T-cell (primary cell): ENCODE results near the gene C1orf21. TPM values are rescaled to one million over a fixed set of nuclear protein-coding genes. Genes with fewer than 3 reads are reported as not detected.

Experiments used
- ATAC-seq, 4 experiments: fragments of 200-7000 bp in 3 of 4; fragments of 150-1000 bp in 1 of 4; cut with Tn5 transposase; replicated peaks in 1 of 4; 1 replicate in 3 of 4; 2 replicates in 1 of 4; pipeline ENCODE4 v1.10.0; 2021; ENCODE audit warnings: moderate library complexity in 3 of 4, mild to moderate bottlenecking in 2 of 4, moderate number of reproducible peaks in 1 of 4
- CTCF ChIA-PET, 2 donors: fragments of 300-600 bp; sonication (Branson Sonifier 250); formaldehyde crosslinking; loops; one replicate each; lab custom pipeline; 2022; ENCODE audit warnings: antibody characterized with exemption in 2 of 2; lab: Charles Lee
- POLR2A ChIA-PET, 2 donors: fragments of 300-600 bp; sonication (Branson Sonifier 250); formaldehyde crosslinking; loops; one replicate each; lab custom pipeline; 2022; ENCODE audit warnings: antibody characterized with exemption in 2 of 2; lab: Charles Lee
- DNase-seq, 35 experiments: peaks; one replicate each; pipeline versions ENCODE4 v3.0.0 to v3.0.0-alpha.2; 2013 to 2023
- H3K27ac ChIP-seq: one replicate; pipeline ENCODE4 v1.5.1; 2013; ENCODE audit warnings: low read length
- H3K27me3 ChIP-seq, 2 experiments: replicated peaks in 1 of 2; 1 replicate in 1 of 2; 2 replicates in 1 of 2; pipeline versions ENCODE4 v1.6.1 to v1.7.0; 2013; ENCODE audit warnings: low read length in 1 of 2, mixed read lengths in 1 of 2; ENCODE audit not compliant: control insufficient read depth in 2 of 2, insufficient read depth in 2 of 2; ENCODE audit errors: extremely low read depth in 1 of 2
- H3K36me3 ChIP-seq, 2 donors: 1 replicate in 1 of 2; 2 replicates in 1 of 2; pipeline versions ENCODE4 v1.6.1 to v1.7.0; 2013; ENCODE audit warnings: low read length in 1 of 2; ENCODE audit not compliant: control insufficient read depth in 2 of 2, insufficient read depth in 1 of 2; ENCODE audit errors: extremely low read depth in 1 of 2
- H3K4me1 ChIP-seq, 2 experiments: 1 replicate in 1 of 2; 2 replicates in 1 of 2; pipeline versions ENCODE4 v1.6.1 to v1.7.0; 2013; ENCODE audit warnings: low read length in 2 of 2, mixed read lengths in 1 of 2; ENCODE audit not compliant: insufficient read depth in 2 of 2, control insufficient read depth in 1 of 2; ENCODE audit errors: extremely low read depth in 1 of 2
- H3K4me3 ChIP-seq, 2 donors: 1 replicate in 1 of 2; 2 replicates in 1 of 2; pipeline versions ENCODE4 v1.5.1 to v1.7.0; 2013; ENCODE audit warnings: mild to moderate bottlenecking in 2 of 2, low read length in 1 of 2, moderate library complexity in 1 of 2; ENCODE audit not compliant: control insufficient read depth in 1 of 2; ENCODE audit errors: extremely low read depth in 1 of 2
- H3K9me3 ChIP-seq: 2 replicates; pipeline ENCODE4 v1.7.0; 2013
- H3K27ac Mint-ChIP-seq, 2 donors: one replicate each; pipeline ENCODE4 v1.8.0; 2020 to 2021; ENCODE audit warnings: mild to moderate bottlenecking in 2 of 2, mixed read lengths in 2 of 2
- H3K27me3 Mint-ChIP-seq, 2 donors: one replicate each; pipeline ENCODE4 v1.8.0; 2021 to 2022; ENCODE audit warnings: mixed read lengths in 2 of 2
- H3K36me3 Mint-ChIP-seq: one replicate; pipeline ENCODE4 v1.8.0; 2021; ENCODE audit warnings: mixed read lengths
- H3K4me1 Mint-ChIP-seq, 3 donors: one replicate each; pipeline ENCODE4 v1.8.0; 2020 to 2022; ENCODE audit warnings: mixed read lengths in 3 of 3, mild to moderate bottlenecking in 1 of 3
- H3K4me3 Mint-ChIP-seq, 3 donors: one replicate each; pipeline ENCODE4 v1.8.0; 2020 to 2022; ENCODE audit warnings: mild to moderate bottlenecking in 3 of 3, mixed read lengths in 3 of 3, moderate library complexity in 3 of 3
- H3K9me3 Mint-ChIP-seq, 3 donors: one replicate each; pipeline ENCODE4 v1.8.0; 2020 to 2022; ENCODE audit warnings: mixed read lengths in 3 of 3
- WGBS: methylation state at CpG from one replicate; pipeline ENCODE4 v1.1.5; 2013; ENCODE audit warnings: missing lambda C conversion rate; ENCODE audit not compliant: insufficient coverage; 5-methylcytosine and 5-hydroxymethylcytosine counted together
- total RNA-seq, 35 experiments: library from RNA in 6 of 35; stranded (reverse) in 6 of 35; fragments of 120-200 nt in 1 of 35; gene quantifications; one replicate each; pipeline versions ENCODE4 v1.2.1 to v1.2.4 and lab custom pipeline; 2013 to 2026

C1orf21 gene
- total RNA-seq, 5 donors from 2014 or later (not counting 1 experiment from before 2014, with no cell fraction given), result 1.4 to 17.2 (median 5.9) TPM

- POLR2A ChIA-PET, result no interaction called here
- Mint-ChIP-seq H3K4me3 (no peak overlapping the region), H3K9me3 (no peaks in the 10 kb centered on the region), H3K36me3 (no peaks in the 10 kb centered on the region), H3K27ac (no peak overlapping the region), H3K4me1 (no peaks in the 10 kb centered on the region), H3K27me3 (peaks cover 17 to 20% of the 10 kb centered on the region in 2 donors)
- no peaks in the 10 kb centered on the region for H3K4me1 ChIP-seq
- DNase-seq (no peak), ATAC-seq (no peak)
- WGBS, result 60% methylated on average over 2 of the region's 2 CpGs
- no peak overlapping the region for H3K4me3 ChIP-seq
- H3K27me3 ChIP-seq, result no peaks in the 10 kb centered on the region
- no peaks in the 10 kb centered on the region for H3K36me3 ChIP-seq
- H3K9me3 ChIP-seq, result no peaks in the 10 kb centered on the region
- CTCF ChIA-PET, result no interaction called here
- no peak overlapping the region for H3K27ac ChIP-seq
Observed at GRCh38 chr1:184354719-184355118, 32.1 kb upstream of the C1orf21 start.

GRCh38 chr1:184356891-184357290 lies 29.9 kb upstream of the C1orf21 start:
- no peaks in the 10 kb centered on the region for H3K4me1 Mint-ChIP-seq
- H3K9me3 Mint-ChIP-seq, result no peaks in the 10 kb centered on the region
- Histone ChIP-seq H3K4me1 (no peaks in the 10 kb centered on the region), H3K4me3 (no peak overlapping the region), H3K9me3 (no peaks in the 10 kb centered on the region), H3K27ac (no peak overlapping the region), H3K36me3 (no peaks in the 10 kb centered on the region), H3K27me3 (no peaks in the 10 kb centered on the region)
- peaks cover 20 to 29% of the 10 kb centered on the region in 2 donors for H3K27me3 Mint-ChIP-seq
- no peak for DNase-seq
- no peak for ATAC-seq
- WGBS, result 100% methylated on average over 1 of the region's 2 CpGs
- POLR2A ChIA-PET, result no interaction called here
- H3K36me3 Mint-ChIP-seq, result no peaks in the 10 kb centered on the region
- CTCF ChIA-PET, result no interaction called here
- H3K27ac Mint-ChIP-seq, result no peak overlapping the region
- no peak overlapping the region for H3K4me3 Mint-ChIP-seq

GRCh38 chr1:184358256-184358655 lies 28.6 kb upstream of the C1orf21 start:
- H3K27me3 ChIP-seq, result no peaks in the 10 kb centered on the region
- DNase-seq, result no peak
- no peak overlapping the region for H3K27ac ChIP-seq
- H3K4me3 Mint-ChIP-seq, result no peak overlapping the region
- CTCF ChIA-PET, result no interaction called here
- no peak overlapping the region for H3K4me3 ChIP-seq
- no peak for ATAC-seq
- no peaks in the 10 kb centered on the region for H3K36me3 ChIP-seq
- POLR2A ChIA-PET, result no interaction called here
- peaks cover 10 to 23% of the 10 kb centered on the region in 2 donors for H3K27me3 Mint-ChIP-seq
- no peaks in the 10 kb centered on the region for H3K9me3 Mint-ChIP-seq
- H3K36me3 Mint-ChIP-seq, result no peaks in the 10 kb centered on the region
- no peak overlapping the region for H3K27ac Mint-ChIP-seq
- WGBS, result no CpG with 5 or more reads among the region's 1 CpG
- H3K4me1 Mint-ChIP-seq, result no peaks in the 10 kb centered on the region
- H3K9me3 ChIP-seq, result no peaks in the 10 kb centered on the region
- H3K4me1 ChIP-seq, result no peaks in the 10 kb centered on the region

- Mint-ChIP-seq H3K36me3 (no peaks in the 10 kb centered on the region), H3K4me1 (no peaks in the 10 kb centered on the region), H3K27me3 (peaks cover 13 to 21% of the 10 kb centered on the region in 2 donors), H3K4me3 (no peak overlapping the region), H3K27ac (no peak overlapping the region), H3K9me3 (no peaks in the 10 kb centered on the region)
- Histone ChIP-seq H3K36me3 (no peaks in the 10 kb centered on the region), H3K9me3 (no peaks in the 10 kb centered on the region), H3K4me3 (no peak overlapping the region), H3K27ac (no peak overlapping the region), H3K4me1 (no peaks in the 10 kb centered on the region), H3K27me3 (peaks cover 0 to 6% of the 10 kb centered on the region in 2 experiments)
- DNase-seq, result no peak
- WGBS, result 92% methylated on average over 2 of the region's 3 CpGs
- POLR2A ChIA-PET, result no interaction called here
- CTCF ChIA-PET, result no interaction called here
- ATAC-seq, result no peak
Observed at GRCh38 chr1:184359909-184360308, 26.9 kb upstream of the C1orf21 start.

- H3K4me1 Mint-ChIP-seq, result no peaks in the 10 kb centered on the region
- no peak overlapping the region for H3K27ac Mint-ChIP-seq
- ATAC-seq (no peak), DNase-seq (no peak)
- H3K36me3 Mint-ChIP-seq, result no peaks in the 10 kb centered on the region
- no peak overlapping the region for H3K4me3 Mint-ChIP-seq
- no peaks in the 10 kb centered on the region for H3K9me3 ChIP-seq
- H3K4me3 ChIP-seq, result no peak overlapping the region
- no peaks in the 10 kb centered on the region for H3K4me1 ChIP-seq
- no peaks in the 10 kb centered on the region for H3K9me3 Mint-ChIP-seq
- CTCF ChIA-PET, result interaction anchor here in 1 of 2 donors (0.6 kb wide), 2 partner anchors 24 to 1431 kb away, joined by 3 read pairs; partner anchors contain the start of gene C1orf21
- peaks cover 5 to 12% of the 10 kb centered on the region in 2 donors for H3K27me3 Mint-ChIP-seq
- POLR2A ChIA-PET, result interaction anchor here in 1 of 2 donors (0.6 kb wide), 1 partner anchor 513 kb away, joined by 11 read pairs; no protein-coding TSS in a partner anchor
- 100% methylated on average over 1 of the region's 1 CpG for WGBS
- H3K27me3 ChIP-seq, result peaks cover 0 to 6% of the 10 kb centered on the region in 2 experiments
- no peak overlapping the region for H3K27ac ChIP-seq
- no peaks in the 10 kb centered on the region for H3K36me3 ChIP-seq
Observed at GRCh38 chr1:184362876-184363275, 24.0 kb upstream of the C1orf21 start.

- Histone ChIP-seq H3K4me1 (no peaks in the 10 kb centered on the region), H3K4me3 (no peak overlapping the region), H3K27me3 (peaks cover 0 to 6% of the 10 kb centered on the region in 2 experiments), H3K36me3 (no peaks in the 10 kb centered on the region), H3K9me3 (no peaks in the 10 kb centered on the region), H3K27ac (no peak overlapping the region)
- no CpG with 5 or more reads among the region's 2 CpGs for WGBS
- peaks cover 3 to 11% of the 10 kb centered on the region in 2 donors for H3K27me3 Mint-ChIP-seq
- H3K4me1 Mint-ChIP-seq, result no peaks in the 10 kb centered on the region
- no peaks in the 10 kb centered on the region for H3K36me3 Mint-ChIP-seq
- H3K9me3 Mint-ChIP-seq, result no peaks in the 10 kb centered on the region
- ATAC-seq (no peak), DNase-seq (no peak)
- ChIA-PET POLR2A (interaction anchor here in 1 of 2 donors (0.7 kb wide), 1 partner anchor 132 kb away, joined by 3 read pairs; no protein-coding TSS in a partner anchor), CTCF (interaction anchor here in 1 of 2 donors (0.7 kb wide), 1 partner anchor 11 kb away, joined by 3 read pairs; no protein-coding TSS in a partner anchor)
- no peak overlapping the region for H3K27ac Mint-ChIP-seq
- no peak overlapping the region for H3K4me3 Mint-ChIP-seq
Observed at GRCh38 chr1:184365699-184366098, 21.1 kb upstream of the C1orf21 start.
